K562 (cell line): ENCODE measurements around the gene CAPN2. TPM values are rescaled to one million over a fixed set of nuclear protein-coding genes. Genes with fewer than 3 reads are reported as not detected.
A peak's percentile ranks its signal among the peaks of the same experiment; 100 is the strongest.

Source experiments
- DIDO1 ChIP-seq: fragments of 450-650 bp; IDR thresholded peaks from 2 replicates; pipeline ENCODE4 v1.6.1; 2016; ENCODE audit warnings: low read depth, missing biosample characterization, missing genetic modification characterization
- HDAC2 ChIP-seq: fragments of 450-650 bp; IDR thresholded peaks from 2 replicates; pipeline ENCODE4 v1.6.1; 2016; ENCODE audit warnings: mild to moderate bottlenecking
- NR2C1 ChIP-seq, 2 experiments: fragments of 450-650 bp; IDR thresholded peaks; 2 replicates each; pipeline ENCODE4 v1.6.1; 2017; ENCODE audit warnings: mild to moderate bottlenecking in 2 of 2, antibody characterized with exemption in 1 of 2, inconsistent platforms in 1 of 2, missing compliant biosample characterization in 1 of 2, missing genetic modification characterization in 1 of 2
- RBM25 ChIP-seq: fragments of 200-400 bp; formaldehyde crosslinking; IDR thresholded peaks from 2 replicates; pipeline ENCODE4 v1.6.1; 2018; ENCODE audit warnings: low read length, low read depth, moderate library complexity; ENCODE audit not compliant: severe bottlenecking
- RBM39 ChIP-seq: fragments of 200-400 bp; formaldehyde crosslinking; optimal IDR thresholded peaks from 2 replicates; pipeline ENCODE3; 2018; ENCODE audit warnings: low read depth, low read length
- RCOR1 ChIP-seq, 2 experiments: IDR thresholded peaks; 2 replicates each; pipeline ENCODE4 v1.6.1; 2012; ENCODE audit warnings: low read depth in 2 of 2, low read length in 2 of 2, borderline replicate concordance in 1 of 2, improper control_type of control experiment in 1 of 2
- polyA plus RNA-seq, 8 experiments: library from polyadenylated mRNA; depleted of rRNA in 4 of 8; stranded (reverse) in 5 of 8; unstranded in 3 of 8; fragments of >200 nt; fragmentation: Nextera tagmentation in 2 of 8; fragmentation: Illumina TruSeq in 1 of 8; extraction: Ambion mirVana in 2 of 8; extraction: Trizol in 1 of 8; gene quantifications; 2 replicates each; pipeline versions ENCODE4 v1.2.1 to v1.2.3, GENCODE V29; 2011 to 2014; ENCODE audit warnings: inconsistent platforms in 1 of 8, missing spikeins in 1 of 8
- total RNA-seq, 7 experiments: library from RNA; depleted of rRNA in 6 of 7; stranded (reverse); fragments of >200 nt in 6 of 7; fragmentation: Illumina TruSeq in 2 of 7; extraction: Trizol in 2 of 7; gene quantifications; 2 replicates each; pipeline versions ENCODE4 v1.2.1 to v1.2.3, GENCODE V29; 2011 to 2021; ENCODE audit warnings: low replicate concordance in 1 of 7
- TF ChIP-seq, protein P1 (sequence below): IDR thresholded peaks from 2 replicates; pipeline ENCODE4 v1.6.1; 2011; ENCODE audit not compliant: insufficient read length; ENCODE audit errors: extremely low read depth
- TF ChIP-seq, protein P2 (sequence below): sonication (generic); formaldehyde crosslinking; IDR thresholded peaks from 2 replicates; pipeline ENCODE4 v1.9.0; 2022; ENCODE audit warnings: mild to moderate bottlenecking, missing genetic modification reagents

Gene CAPN2
- total and polyA plus RNA-seq, 9 of the 15 experiments (the other 6 are each of a cell fraction or from before 2014, with no cell fraction given), result 24.6 to 157 (median 101) TPM

DNA sequence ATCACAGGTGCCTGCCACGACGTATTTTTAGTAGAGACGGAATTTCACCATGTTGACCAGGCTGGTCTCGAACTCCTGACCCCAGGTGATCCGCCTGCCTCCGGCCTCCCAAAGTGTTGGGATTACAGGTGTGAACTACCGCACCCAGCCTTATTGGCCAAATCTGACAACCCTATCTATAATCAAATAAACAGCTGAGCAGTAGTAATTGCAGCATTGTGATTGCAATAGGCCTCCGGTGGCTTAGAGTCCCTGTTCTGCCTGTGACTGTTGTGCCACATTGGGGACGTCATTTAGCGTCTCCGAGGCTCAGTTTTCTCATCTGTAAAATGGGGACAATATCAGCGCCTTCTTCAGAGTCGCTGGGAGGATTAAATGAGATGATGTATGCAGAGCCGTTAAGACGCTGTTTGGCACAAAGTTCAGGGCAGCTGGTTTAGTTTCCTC, 569 bp upstream of the CAPN2 start (continued):
- TF ChIP-seq DIDO1 (tag) (no peak), RCOR1 (IDR thresholded peaks at IDR 0.05; ENCODE audit: borderline replicate concordance in 1 of 2, low read depth in 2 of 2, low read length in 2 of 2) (peak in 1 of 2 experiments; percentile 76; a peak in 2 of 4 replicates), HDAC2 (peak; percentile 94), RBM39 (peak; percentile 75), NR2C1 (IDR thresholded peaks at IDR 0.05) (no peak), NR2C1 (tag; IDR thresholded peaks at IDR 0.05) (no peak), RBM25 (peak; percentile 96)
- TF ChIP-seq, protein P1, sequence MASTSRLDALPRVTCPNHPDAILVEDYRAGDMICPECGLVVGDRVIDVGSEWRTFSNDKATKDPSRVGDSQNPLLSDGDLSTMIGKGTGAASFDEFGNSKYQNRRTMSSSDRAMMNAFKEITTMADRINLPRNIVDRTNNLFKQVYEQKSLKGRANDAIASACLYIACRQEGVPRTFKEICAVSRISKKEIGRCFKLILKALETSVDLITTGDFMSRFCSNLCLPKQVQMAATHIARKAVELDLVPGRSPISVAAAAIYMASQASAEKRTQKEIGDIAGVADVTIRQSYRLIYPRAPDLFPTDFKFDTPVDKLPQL, result no peak
- TF ChIP-seq, protein P2, sequence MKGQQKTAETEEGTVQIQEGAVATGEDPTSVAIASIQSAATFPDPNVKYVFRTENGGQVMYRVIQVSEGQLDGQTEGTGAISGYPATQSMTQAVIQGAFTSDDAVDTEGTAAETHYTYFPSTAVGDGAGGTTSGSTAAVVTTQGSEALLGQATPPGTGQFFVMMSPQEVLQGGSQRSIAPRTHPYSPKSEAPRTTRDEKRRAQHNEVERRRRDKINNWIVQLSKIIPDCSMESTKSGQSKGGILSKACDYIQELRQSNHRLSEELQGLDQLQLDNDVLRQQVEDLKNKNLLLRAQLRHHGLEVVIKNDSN (CRISPR knock-in tag), result no peak
